Esophagus (tissue), 2 donors: ENCODE results near the gene MRPS2. TPM values are rescaled to one million over a fixed set of nuclear protein-coding genes. Genes with fewer than 3 reads are reported as not detected.
"Not testable (repeated sequence)": the region's sequence is repeated elsewhere in the genome, so short reads cannot be mapped to it uniquely, and the experiment has no call there.

Experiments
- H3K27ac ChIP-seq, 2 donors: one replicate each; pipeline ENCODE4 v1.5.1; 2013; ENCODE audit warnings: low read depth in 2 of 2, mild to moderate bottlenecking in 2 of 2, inconsistent platforms in 1 of 2, low read length in 1 of 2, moderate library complexity in 1 of 2
- H3K27me3 ChIP-seq, 2 donors: one replicate each; pipeline ENCODE4 v1.6.1; 2013; ENCODE audit warnings: low read length in 2 of 2, control low read depth in 1 of 2, mild to moderate bottlenecking in 1 of 2; ENCODE audit not compliant: insufficient read depth in 2 of 2, control insufficient read depth in 1 of 2
- H3K36me3 ChIP-seq, 2 donors: one replicate each; pipeline ENCODE4 v1.6.1; 2013; ENCODE audit warnings: low read length in 1 of 2; ENCODE audit not compliant: control insufficient read depth in 2 of 2, insufficient read depth in 2 of 2
- H3K4me1 ChIP-seq, 2 donors: one replicate each; pipeline ENCODE4 v1.6.1; 2013; ENCODE audit warnings: low read length in 1 of 2; ENCODE audit not compliant: control insufficient read depth in 2 of 2, insufficient read depth in 2 of 2
- H3K4me3 ChIP-seq, 2 donors: one replicate each; pipeline ENCODE4 v1.5.1; 2013; ENCODE audit warnings: low read length in 2 of 2, mild to moderate bottlenecking in 2 of 2, low read depth in 1 of 2, moderate library complexity in 1 of 2
- H3K9me3 ChIP-seq, 2 donors: one replicate each; pipeline ENCODE4 v1.6.1; 2013; ENCODE audit warnings: mild to moderate bottlenecking in 2 of 2, low read depth in 1 of 2, low read length in 1 of 2, moderate library complexity in 1 of 2; ENCODE audit not compliant: control insufficient read depth in 2 of 2, insufficient read depth in 1 of 2
- WGBS, 2 donors: extraction: QIAGEN DNeasy Blood & Tissue Kit; methylation state at CpG; one replicate each; pipeline ENCODE4 v1.1.7; 2013; 5-methylcytosine and 5-hydroxymethylcytosine counted together
- polyA plus RNA-seq, 2 donors: library from polyadenylated mRNA; stranded (reverse); fragments of 200-250 nt; gene quantifications; one replicate each; pipeline ENCODE4 v1.2.3, GENCODE V29; 2013
- donor health status: healthy with polysubstance abuse.
- donor health status: Bipolar disorder and iron deficiency.

Gene MRPS2
- polyA plus RNA-seq = 10 to 100 TPM; 19.3 to 40.8 TPM

GRCh38 chr9:135500525-135501260 lies at the start of gene MRPS2:
Gene MRPS2, plus strand, starts transcription at chr9:135500682. Its CDS starts 29 bp downstream, at chr9:135500711.
- Histone ChIP-seq H3K9me3 (no peaks in the 10 kb centered on the region), H3K4me1 (peaks cover 6 to 8% of the 10 kb centered on the region in 2 donors), H3K27ac (peak within 1 kb of the TSS; percentile 59), H3K4me3 (peak within 1 kb of the TSS; percentile 81 to 92), H3K27me3 (no peaks in the 10 kb centered on the region), H3K36me3 (peaks cover 6 to 23% of the 10 kb centered on the region in 2 donors)
- WGBS, 2 donors = 0% methylated on average over 71 to 92 of the region's 92 CpGs

DNA sequence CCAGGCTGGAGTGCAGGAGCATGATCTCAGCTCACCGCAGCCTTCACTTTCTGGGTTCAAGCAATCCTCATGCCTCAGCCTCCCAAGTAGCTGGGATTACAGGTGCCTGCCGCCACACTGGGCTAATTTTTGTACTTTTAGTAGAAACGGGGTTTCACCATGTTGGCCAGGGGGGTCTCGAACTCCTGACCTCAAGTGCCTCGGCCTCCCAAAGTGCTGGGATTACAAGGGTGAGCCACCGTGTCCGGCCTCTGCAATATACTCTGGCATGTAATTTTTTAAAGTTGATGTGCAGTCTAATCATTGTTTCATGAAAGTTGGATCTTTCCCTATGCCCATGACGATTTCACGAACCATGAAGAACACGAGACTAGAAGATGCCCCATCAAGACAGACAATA lies 49.5 kb upstream of the MRPS2 start:
- H3K27me3 ChIP-seq = no peaks in the 10 kb centered on the region
- 92 to 95% methylated on average over 10 of the region's 10 CpGs for WGBS, 2 donors
- H3K4me1 ChIP-seq = no peaks in the 10 kb centered on the region
- no peaks in the 10 kb centered on the region for H3K36me3 ChIP-seq
- H3K4me3 ChIP-seq = no peak overlapping the region
- H3K9me3 ChIP-seq = peaks cover 4% of the 10 kb centered on the region in 2 donors
- no peak overlapping the region for H3K27ac ChIP-seq

- 69 to 78% methylated on average over 6 to 7 of the region's 7 CpGs for WGBS, 2 donors
- H3K36me3 ChIP-seq = not testable (repeated sequence)
These were observed 48.6 kb upstream of the MRPS2 start for GRCh38 chr9:135451909-135452308.

DNA sequence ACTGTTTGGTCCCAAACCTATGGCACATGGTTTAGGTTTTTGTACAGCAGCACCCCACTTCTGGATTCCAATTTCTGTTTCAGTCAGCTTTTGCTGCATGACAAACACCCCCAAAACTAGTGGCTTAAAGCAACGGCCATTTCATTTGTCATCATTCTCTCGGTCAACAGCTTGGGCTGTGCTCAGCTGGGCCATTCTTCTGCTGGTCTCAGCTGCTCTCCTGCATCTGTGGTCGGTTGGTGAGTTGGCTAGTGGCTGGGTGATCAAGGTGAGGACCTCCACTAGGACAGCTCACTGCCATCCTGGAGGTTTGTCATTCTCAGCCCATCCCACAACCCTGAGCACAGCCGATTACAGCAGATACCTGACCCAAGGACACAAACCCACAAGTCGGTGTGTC lies 45.7 kb upstream of the MRPS2 start:
- H3K36me3 ChIP-seq = no peaks in the 10 kb centered on the region
- H3K27ac ChIP-seq = no peak overlapping the region
- no peaks in the 10 kb centered on the region for H3K4me1 ChIP-seq
- no peaks in the 10 kb centered on the region for H3K27me3 ChIP-seq
- H3K9me3 ChIP-seq = peaks cover 4% of the 10 kb centered on the region in 2 donors
- H3K4me3 ChIP-seq = no peak overlapping the region
- 84 to 88% methylated on average over 5 of the region's 5 CpGs for WGBS, 2 donors

More at GRCh38 chr9:135451909-135452308, 48.6 kb upstream of the MRPS2 start:
- not testable (repeated sequence) for H3K9me3 ChIP-seq, H3K4me3 ChIP-seq, H3K27ac ChIP-seq, H3K4me1 ChIP-seq, H3K27me3 ChIP-seq

DNA sequence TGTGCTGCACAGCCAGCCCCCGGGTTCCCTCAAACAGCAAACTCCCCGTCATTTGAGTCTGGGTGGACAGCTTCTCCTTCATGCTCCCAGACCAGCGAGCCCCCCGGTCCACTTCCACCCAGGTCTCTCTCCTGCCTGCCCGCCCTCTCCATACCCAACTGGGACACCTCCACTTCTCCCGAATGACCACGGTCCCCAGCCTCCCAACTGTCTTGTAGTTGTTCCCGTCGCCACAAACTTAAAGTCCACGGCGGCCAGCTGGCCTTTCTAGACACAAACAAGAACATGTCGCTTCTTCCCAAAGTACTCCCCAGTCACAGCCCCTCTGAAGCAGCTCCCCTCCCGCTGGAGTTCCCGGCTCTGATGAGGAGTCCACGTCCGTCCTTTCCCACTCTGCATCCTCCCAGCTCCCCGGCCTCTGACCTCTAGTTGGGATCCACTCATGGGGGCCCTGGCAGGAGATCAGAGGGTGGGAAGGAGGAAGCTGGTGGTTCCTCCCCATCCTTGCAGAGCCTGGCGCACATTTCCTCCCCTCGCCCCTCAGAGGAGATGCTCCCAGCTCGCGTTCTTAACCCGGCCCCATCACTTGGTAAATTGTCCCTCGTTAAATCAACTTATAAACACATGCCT lies 45.0 kb upstream of the MRPS2 start:
- H3K4me3 ChIP-seq = no peak overlapping the region
- WGBS, 2 donors = 74 to 78% methylated on average over 23 of the region's 23 CpGs
- no peaks in the 10 kb centered on the region for H3K27me3 ChIP-seq

GRCh38 chr9:135456436-135457104 lies 43.9 kb upstream of the MRPS2 start:
- Histone ChIP-seq H3K36me3 (no peaks in the 10 kb centered on the region), H3K27ac (no peak overlapping the region), H3K4me3 (no peak overlapping the region), H3K4me1 (no peaks in the 10 kb centered on the region), H3K9me3 (peaks cover 4% of the 10 kb centered on the region in 2 donors), H3K27me3 (no peaks in the 10 kb centered on the region)
- 74% methylated on average over 19 of the region's 19 CpGs for WGBS, 2 donors

More for the DNA sequence above, 45.0 kb upstream of the MRPS2 start:
- Histone ChIP-seq H3K36me3 (no peaks in the 10 kb centered on the region), H3K4me1 (no peaks in the 10 kb centered on the region), H3K27ac (no peak overlapping the region), H3K9me3 (peaks cover 4% of the 10 kb centered on the region in 2 donors)

DNA sequence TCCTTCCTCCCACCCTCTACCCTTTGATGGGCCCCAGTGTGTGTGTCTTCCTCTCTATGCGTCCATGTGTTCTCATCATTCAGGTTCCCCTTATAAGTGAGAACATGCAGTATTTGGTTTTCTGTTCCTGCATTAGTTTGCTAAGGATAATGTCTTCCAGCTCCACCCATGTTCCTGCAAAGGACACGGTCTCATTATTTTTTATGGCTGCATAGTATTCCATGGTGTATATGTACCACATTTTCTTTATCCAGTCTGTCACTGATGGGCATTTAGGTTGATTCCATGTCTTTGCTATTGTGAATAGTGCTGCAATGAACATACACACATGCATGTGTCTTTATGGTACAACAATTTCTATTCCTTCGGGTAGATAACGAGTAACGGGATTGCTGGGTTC lies 42.0 kb upstream of the MRPS2 start:
- H3K36me3 ChIP-seq, H3K4me3 ChIP-seq, H3K27ac ChIP-seq, H3K9me3 ChIP-seq, H3K27me3 ChIP-seq, H3K4me1 ChIP-seq: not testable (repeated sequence)
- WGBS, 2 donors = 93 to 97% methylated on average over 5 of the region's 5 CpGs

- Histone ChIP-seq H3K4me1 (no peaks in the 10 kb centered on the region), H3K9me3 (no peaks in the 10 kb centered on the region), H3K27me3 (no peaks in the 10 kb centered on the region), H3K36me3 (no peaks in the 10 kb centered on the region), H3K4me3 (no peak overlapping the region), H3K27ac (no peak overlapping the region)
- 52 to 63% methylated on average over 11 of the region's 11 CpGs for WGBS, 2 donors
These were observed 38.5 kb upstream of the MRPS2 start for GRCh38 chr9:135461936-135462335.

GRCh38 chr9:135463140-135463539 lies 37.3 kb upstream of the MRPS2 start:
- Histone ChIP-seq H3K27me3 (no peaks in the 10 kb centered on the region), H3K4me1 (no peaks in the 10 kb centered on the region), H3K4me3 (no peak overlapping the region), H3K27ac (no peak overlapping the region), H3K36me3 (no peaks in the 10 kb centered on the region), H3K9me3 (no peaks in the 10 kb centered on the region)
- 47 to 56% methylated on average over 3 of the region's 3 CpGs for WGBS, 2 donors
